Measurements from ENCODE around the gene HDAC1. TPM values are rescaled to one million over a fixed set of nuclear protein-coding genes. Genes with fewer than 3 reads are reported as not detected.
"Not testable (repeated sequence)": the region's sequence is repeated elsewhere in the genome, so short reads cannot be mapped to it uniquely, and the experiment has no call there.

Gene HDAC1
- total RNA-seq, 1 donor from 2014 or later: 216 TPM

GRCh38 chr1:32273391-32274208, 18.3 kb upstream of the HDAC1 start:
- intact Hi-C loops (cut with micrococcal nuclease): loop anchor here (2.0 kb wide), 1 partner anchor 23 kb away; the partner anchor contains the start of gene LCK

- intact Hi-C loops (cut with micrococcal nuclease): no loop called here
Measured at GRCh38 chr1:32274646-32275340, 17.1 kb upstream of the HDAC1 start.

- intact Hi-C loops (cut with micrococcal nuclease): no loop called here
Measured at GRCh38 chr1:32275424-32275823, 16.5 kb upstream of the HDAC1 start.

GRCh38 chr1:32276032-32276782, 15.7 kb upstream of the HDAC1 start:
- intact Hi-C loops (cut with micrococcal nuclease): no loop called here

GRCh38 chr1:32284777-32285176, 7.1 kb upstream of the HDAC1 start:
- intact Hi-C loops (cut with micrococcal nuclease): not testable (repeated sequence)

- intact Hi-C loops (cut with micrococcal nuclease): no loop called here
Measured at GRCh38 chr1:32285658-32286057, 6.2 kb upstream of the HDAC1 start.

GRCh38 chr1:32286763-32287162, 5.1 kb upstream of the HDAC1 start:
- intact Hi-C loops (cut with micrococcal nuclease): no loop called here

GRCh38 chr1:32289256-32289655, 2.6 kb upstream of the HDAC1 start:
- intact Hi-C loops (cut with micrococcal nuclease): no loop called here

GRCh38 chr1:32291145-32291707, 657 bp upstream of the HDAC1 start:
- intact Hi-C loops (cut with micrococcal nuclease): loop anchor here (1.0 to 5.0 kb wide), 6 partner anchors 42 to 360 kb away; partner anchors contain the start of genes EIF3I, KPNA6, MARCKSL1 and RBBP4

GRCh38 chr1:32298211-32298610, 6.3 kb downstream of the HDAC1 start:
- intact Hi-C loops (cut with micrococcal nuclease): not testable (repeated sequence)

- intact Hi-C loops (cut with micrococcal nuclease): no loop called here
Measured at GRCh38 chr1:32299327-32299726, 7.4 kb downstream of the HDAC1 start.

GRCh38 chr1:32303358-32303757, 11.5 kb downstream of the HDAC1 start:
- intact Hi-C loops (cut with micrococcal nuclease): no loop called here

- intact Hi-C loops (cut with micrococcal nuclease): no loop called here
Measured at GRCh38 chr1:32303997-32304622, 12.2 kb downstream of the HDAC1 start.

GRCh38 chr1:32305310-32305709, 13.4 kb downstream of the HDAC1 start:
- intact Hi-C loops (cut with micrococcal nuclease): no loop called here

- intact Hi-C loops (cut with micrococcal nuclease): no loop called here
Measured at GRCh38 chr1:32307324-32307723, 15.4 kb downstream of the HDAC1 start.

- intact Hi-C loops (cut with micrococcal nuclease): no loop called here
Measured at GRCh38 chr1:32309960-32310359, 18.1 kb downstream of the HDAC1 start.

- intact Hi-C loops (cut with micrococcal nuclease): no loop called here
Measured at GRCh38 chr1:32311709-32312393, 20.0 kb downstream of the HDAC1 start.

- intact Hi-C loops (cut with micrococcal nuclease): no loop called here
Measured at GRCh38 chr1:32316903-32317277, 25.0 kb downstream of the HDAC1 start.

- intact Hi-C loops (cut with micrococcal nuclease): no loop called here
Measured at GRCh38 chr1:32318127-32318869, 26.4 kb downstream of the HDAC1 start.

Measured in T-helper 2 cell treated with Interferon-gamma antibody and Interleukin-4, amounts not matched to agents 100 ng/mL and 5 ng/mL, for 36 hours (primary cell).